Heart right ventricle (tissue), 16 donors: ENCODE measurements around the gene VDR. TPM values are rescaled to one million over a fixed set of nuclear protein-coding genes. Genes with fewer than 3 reads are reported as not detected.

ENCODE experiments used
- ATAC-seq, 8 donors: fragments of 200-7000 bp; cut with Tn5 transposase; one replicate each; pipeline ENCODE4 v1.9.1; 2020; ENCODE audit warnings: mild to moderate bottlenecking in 8 of 8, moderate library complexity in 8 of 8, moderate number of reproducible peaks in 1 of 8
- DNase-seq, 2 donors: peaks; one replicate each; pipeline ENCODE4 v3.0.0-alpha.2; 2020
- H3K27ac ChIP-seq, 10 donors: fragments of 200-600 bp; sonication (generic) in 2 of 10; one replicate each; pipeline versions ENCODE4 v1.5.0 to v1.8.0; 2020 to 2022; ENCODE audit warnings: mild to moderate bottlenecking in 3 of 10
- H3K27me3 ChIP-seq, 7 donors: fragments of 200-600 bp; one replicate each; pipeline ENCODE4 v1.8.0; 2021 to 2022; ENCODE audit warnings: mild to moderate bottlenecking in 2 of 7
- H3K36me3 ChIP-seq, 9 donors: fragments of 200-600 bp; sonication (generic) in 1 of 9; one replicate each; pipeline versions ENCODE4 v1.5.0 to v1.8.0; 2020 to 2022; ENCODE audit warnings: mild to moderate bottlenecking in 2 of 9
- H3K4me1 ChIP-seq, 9 donors: fragments of 200-600 bp; sonication (generic) in 1 of 9; one replicate each; pipeline versions ENCODE4 v1.5.0 to v1.8.0; 2020 to 2022; ENCODE audit warnings: mild to moderate bottlenecking in 4 of 9
- H3K4me3 ChIP-seq, 10 donors: fragments of 200-600 bp; sonication (generic) in 2 of 10; one replicate each; pipeline versions ENCODE4 v1.5.0 to v1.8.0; 2020 to 2022; ENCODE audit warnings: mild to moderate bottlenecking in 7 of 10, moderate library complexity in 2 of 10
- H3K9me3 ChIP-seq, 11 donors: fragments of 200-600 bp in 10 of 11; sonication (generic) in 2 of 11; one replicate each; pipeline versions ENCODE4 v1.5.0 to v1.8.0; 2013 to 2022; ENCODE audit warnings: mild to moderate bottlenecking in 2 of 11, control low read depth in 1 of 11, moderate library complexity in 1 of 11
- CTCF ChIP-seq, 9 donors: fragments of 200-600 bp; sonication (generic) in 2 of 9; IDR thresholded peaks; one replicate each; pipeline versions ENCODE4 v1.5.0 to v1.8.0; 2021 to 2022; ENCODE audit warnings: antibody characterized with exemption in 9 of 9, mild to moderate bottlenecking in 5 of 9, moderate library complexity in 1 of 9
- WGBS, 2 donors: extraction: QIAGEN DNeasy Blood & Tissue Kit; methylation state at CpG; one replicate each; pipeline ENCODE4 v1.1.7; 2013; ENCODE audit warnings: inconsistent platforms in 1 of 2; 5-methylcytosine and 5-hydroxymethylcytosine counted together
- intact Hi-C, 10 donors: fragments of 100-400 bp; cut with DNase I; formaldehyde crosslinking; loops; one replicate each; pipeline versions ENCODE4 v1.11.1 to v1.14.2; 2022
- polyA plus RNA-seq, 2 donors: library from polyadenylated mRNA; stranded (reverse); fragments of 200-250 nt; gene quantifications; one replicate each; pipeline ENCODE4 v1.2.3, GENCODE V29; 2013
- total RNA-seq, 10 donors: library from RNA; stranded (reverse); fragmentation: NEBNext Ultra II Directional in 3 of 10; extraction: Animal tissue kit (Norgen Biotek cat#: 25700) in 3 of 10; gene quantifications; one replicate each; pipeline versions ENCODE4 v1.2.1 to v1.2.4, GENCODE V29; 2021 to 2023
- donor health status: Arrhythmogenic right ventricular cardiomyopathy.
- donor health status: ischemic (EF 13 %, LVEDD 7.1; RV severe dilation, severe dysfunction).
- donor health status: healthy with polysubstance abuse.
- donor health status: DM: no; HTN: yes; CAD: no.
- donor health status: DM: no; HTN: no; CAD: no.
- donor health status: ischemic (EF 25% LVEDD 6.9; RV normal size, moderate dysfunction).
- donor health status: ischemic (EF 25% LVEDD 5.7; RV mildly dilated, moderate dysfunction).
- donor health status: healthy.
- donor health status: DM: yes; HTN: yes; CAD: no.
- donor health status: Ischemic cardiomyopathy.
- donor health status: ischemic (EF 35%, LVEDD 5.7; RV mildly dilated, moderate dysfunction).
- donor health status: nonischemic (EF 11% LVEDD 7.7; RV severe dilation, severe dysfunction).
- donor health status: DM: yes; HTN: yes; CAD: no.
- donor health status: PGD.
- donor health status: ischemic (EF 29% LVEDD 5.4; RV normal size, mild dysfunction).
- donor health status: nonischemic (EF 23%, LVEDD 6.1; RV moderate dilation, normal function).

Gene VDR
- total and polyA plus RNA-seq, 12 donors = 0.08 to 3.0 (median 0.31) TPM

- intact Hi-C loops = no loop called here
- no peak for TF ChIP-seq CTCF (IDR thresholded peaks at IDR 0.05)
- Histone ChIP-seq H3K9me3 (no peaks in the 10 kb centered on the region), H3K36me3 (peaks cover 0 to 26% (median 0%) of the 10 kb centered on the region in 9 donors), H3K27ac (no peak overlapping the region), H3K4me3 (no peak overlapping the region), H3K4me1 (peaks cover 0 to 19% (median 9%) of the 10 kb centered on the region in 9 donors), H3K27me3 (no peaks in the 10 kb centered on the region)
- ATAC-seq (no peak), DNase-seq (no peak)
- 64 to 78% methylated on average over 5 of the region's 5 CpGs for WGBS, 2 donors
These were observed 30.5 kb downstream of the VDR start for GRCh38 chr12:47874316-47874715.

GRCh38 chr12:47870175-47870781 lies 34.5 kb downstream of the VDR start:
- intact Hi-C loops = no loop called here
- Histone ChIP-seq H3K4me1 (peaks cover 0 to 41% (median 9%) of the 10 kb centered on the region in 9 donors), H3K9me3 (no peaks in the 10 kb centered on the region), H3K4me3 (no peak overlapping the region), H3K27me3 (no peaks in the 10 kb centered on the region), H3K36me3 (peaks cover 0 to 5% (median 0%) of the 10 kb centered on the region in 9 donors), H3K27ac (peak overlapping the region in 9 of 10 donors; percentile 39 to 81 (median 69))
- TF ChIP-seq CTCF (IDR thresholded peaks at IDR 0.05) = peak in 7 of 9 donors; percentile 15 to 46 (median 35)
- DNase-seq (peak; percentile 35 to 65), ATAC-seq (peak; percentile 78 to 93 (median 88))
- WGBS, 2 donors = 13 to 21% methylated on average over 6 of the region's 6 CpGs

- Histone ChIP-seq H3K27ac (peak overlapping the region in 1 of 10 donors; percentile 78), H3K4me1 (peaks cover 0 to 41% (median 9%) of the 10 kb centered on the region in 9 donors), H3K9me3 (no peaks in the 10 kb centered on the region), H3K27me3 (no peaks in the 10 kb centered on the region), H3K36me3 (peaks cover 0 to 9% (median 0%) of the 10 kb centered on the region in 9 donors), H3K4me3 (no peak overlapping the region)
- no peak for ATAC-seq
- no peak for TF ChIP-seq CTCF (IDR thresholded peaks at IDR 0.05)
- WGBS, 2 donors = 80 to 85% methylated on average over 8 of the region's 8 CpGs
- DNase-seq = no peak
- intact Hi-C loops = loop anchor here in 1 of 10 donors (10.0 kb wide), 1 partner anchor 76 kb away; no protein-coding TSS in a partner anchor
These were observed 36.2 kb downstream of the VDR start for GRCh38 chr12:47868552-47869031.

- Histone ChIP-seq H3K9me3 (no peaks in the 10 kb centered on the region), H3K36me3 (peaks cover 0 to 15% (median 0%) of the 10 kb centered on the region in 9 donors), H3K4me3 (no peak overlapping the region), H3K27me3 (no peaks in the 10 kb centered on the region), H3K4me1 (peaks cover 0 to 41% (median 9%) of the 10 kb centered on the region in 9 donors), H3K27ac (peak overlapping the region in 1 of 10 donors; percentile 78)
- no peak for TF ChIP-seq CTCF (IDR thresholded peaks at IDR 0.05)
- ATAC-seq (no peak), DNase-seq (no peak)
- intact Hi-C loops = loop anchor here in 1 of 10 donors (10.0 kb wide), 1 partner anchor 77 kb away; no protein-coding TSS in a partner anchor
- WGBS, 2 donors = 87 to 93% methylated on average over 2 of the region's 2 CpGs
These were observed 36.8 kb downstream of the VDR start for GRCh38 chr12:47868041-47868440.
